Measurements from ENCODE around the gene CAMKMT.

The CAMKMT gene

DNA sequence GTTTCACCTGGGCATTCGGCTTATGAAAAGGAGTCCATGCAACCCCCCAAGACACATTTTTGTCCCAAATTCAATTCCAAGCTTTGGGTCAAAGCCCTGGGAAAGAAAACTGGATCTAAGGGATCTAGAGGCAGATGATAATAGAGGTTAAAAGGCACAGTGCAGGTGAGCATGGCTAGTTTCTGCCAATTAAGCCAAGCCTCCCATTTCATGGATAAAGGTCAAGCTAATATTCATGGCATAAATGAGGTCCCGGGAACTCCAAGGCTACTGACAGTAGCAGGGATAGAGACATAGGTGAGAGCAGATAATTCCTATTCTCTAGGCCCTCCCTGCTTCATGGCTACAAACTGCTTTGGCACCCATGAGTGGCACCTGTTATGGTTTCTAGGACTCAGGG, 83.1 kb downstream of the CAMKMT start:
- no peaks in the 10 kb centered on the region for H3K36me3 Mint-ChIP-seq (ENCODE audit: low read depth)
- H3K4me3 Mint-ChIP-seq, result no peak overlapping the region
- no peaks in the 10 kb centered on the region for H3K27me3 Mint-ChIP-seq (ENCODE audit: low read depth)
- no peaks in the 10 kb centered on the region for H3K9me3 Mint-ChIP-seq
- no peak overlapping the region for H3K27ac Mint-ChIP-seq
- H3K4me1 Mint-ChIP-seq (ENCODE audit: low read depth), result no peaks in the 10 kb centered on the region

- no peaks in the 10 kb centered on the region for H3K9me3 Mint-ChIP-seq
- H3K4me1 Mint-ChIP-seq (ENCODE audit: low read depth), result no peaks in the 10 kb centered on the region
- no peaks in the 10 kb centered on the region for H3K36me3 Mint-ChIP-seq (ENCODE audit: low read depth)
- H3K27me3 Mint-ChIP-seq (ENCODE audit: low read depth), result no peaks in the 10 kb centered on the region
- H3K27ac Mint-ChIP-seq, result no peak overlapping the region
- H3K4me3 Mint-ChIP-seq, result no peak overlapping the region
Measured at GRCh38 chr2:44448860-44449527, 87.2 kb downstream of the CAMKMT start.

GRCh38 chr2:44450082-44450481, 88.3 kb downstream of the CAMKMT start:
- H3K27me3 Mint-ChIP-seq (ENCODE audit: low read depth), result no peaks in the 10 kb centered on the region
- no peaks in the 10 kb centered on the region for H3K4me1 Mint-ChIP-seq (ENCODE audit: low read depth)
- H3K27ac Mint-ChIP-seq, result no peak overlapping the region
- H3K4me3 Mint-ChIP-seq, result no peak overlapping the region
- H3K9me3 Mint-ChIP-seq, result no peaks in the 10 kb centered on the region
- H3K36me3 Mint-ChIP-seq (ENCODE audit: low read depth), result no peaks in the 10 kb centered on the region

DNA sequence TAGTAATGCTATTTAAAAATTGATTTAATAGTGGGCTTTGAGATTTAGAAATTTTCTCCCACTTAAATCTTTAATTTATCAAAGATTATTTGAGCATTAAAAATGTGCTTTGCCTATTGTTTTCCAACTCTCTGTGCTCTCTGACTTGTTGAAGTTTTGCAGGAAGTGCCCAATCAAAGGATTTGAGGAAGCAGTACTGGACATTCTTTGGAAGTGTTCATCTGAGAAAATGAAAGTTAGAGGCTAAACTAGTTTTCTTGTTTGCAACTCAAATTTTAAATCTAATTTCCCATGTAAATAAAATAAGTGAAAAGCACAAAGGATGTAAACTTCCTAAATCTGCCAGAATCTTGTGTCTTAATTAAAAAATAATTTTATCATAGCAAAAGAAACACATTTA, 89.1 kb downstream of the CAMKMT start:
- Mint-ChIP-seq H3K27me3 (ENCODE audit: low read depth) (no peaks in the 10 kb centered on the region), H3K4me3 (no peak overlapping the region), H3K36me3 (ENCODE audit: low read depth) (no peaks in the 10 kb centered on the region), H3K9me3 (no peaks in the 10 kb centered on the region), H3K27ac (no peak overlapping the region), H3K4me1 (ENCODE audit: low read depth) (no peaks in the 10 kb centered on the region)

GRCh38 chr2:44452069-44452583, 90.4 kb downstream of the CAMKMT start:
- no peak overlapping the region for H3K27ac Mint-ChIP-seq
- H3K36me3 Mint-ChIP-seq (ENCODE audit: low read depth), result no peaks in the 10 kb centered on the region
- H3K27me3 Mint-ChIP-seq (ENCODE audit: low read depth), result no peaks in the 10 kb centered on the region
- H3K4me3 Mint-ChIP-seq, result no peak overlapping the region
- H3K9me3 Mint-ChIP-seq, result no peaks in the 10 kb centered on the region
- H3K4me1 Mint-ChIP-seq (ENCODE audit: low read depth), result no peaks in the 10 kb centered on the region

DNA sequence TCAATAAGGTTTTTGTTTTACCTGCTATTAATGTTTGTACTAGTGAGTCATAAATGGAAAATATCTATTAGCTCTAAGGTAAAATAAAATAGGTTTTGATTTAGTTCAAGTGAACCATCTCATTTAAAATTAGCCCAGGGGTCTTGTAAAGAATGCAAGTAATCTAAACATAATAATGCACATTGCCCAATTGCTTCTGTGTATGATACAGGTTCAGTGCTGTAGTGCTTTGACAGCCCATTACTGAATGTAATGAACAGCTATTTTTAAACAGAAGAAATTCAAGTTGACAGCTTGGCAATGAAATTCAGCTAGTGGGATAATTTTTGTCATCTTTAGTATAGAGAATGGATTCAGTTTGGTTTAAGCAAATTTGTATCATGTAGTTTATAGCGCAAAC, 91.5 kb downstream of the CAMKMT start:
- Mint-ChIP-seq H3K27ac (no peak overlapping the region), H3K27me3 (ENCODE audit: low read depth) (no peaks in the 10 kb centered on the region), H3K9me3 (no peaks in the 10 kb centered on the region), H3K36me3 (ENCODE audit: low read depth) (no peaks in the 10 kb centered on the region), H3K4me3 (no peak overlapping the region), H3K4me1 (ENCODE audit: low read depth) (no peaks in the 10 kb centered on the region)

DNA sequence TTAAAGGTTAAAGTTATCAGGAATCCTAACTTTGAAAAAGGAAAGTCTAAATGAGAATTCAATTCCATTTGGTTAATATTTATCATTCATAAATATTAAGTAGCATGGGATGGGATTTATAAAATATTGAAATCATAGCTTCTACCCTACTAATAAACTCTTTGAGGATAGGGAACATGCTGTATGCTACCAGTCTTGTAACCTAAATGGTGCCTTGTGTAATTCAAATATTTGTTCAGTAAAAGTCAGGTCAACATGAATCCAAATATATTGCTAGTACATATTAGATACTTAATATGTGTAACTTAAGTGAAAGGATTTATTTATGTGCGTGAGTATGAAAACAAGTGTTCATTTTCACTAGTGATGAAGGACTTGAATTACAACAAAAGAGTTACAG, 94.1 kb downstream of the CAMKMT start:
- Mint-ChIP-seq H3K36me3 (ENCODE audit: low read depth) (no peaks in the 10 kb centered on the region), H3K9me3 (no peaks in the 10 kb centered on the region), H3K27me3 (ENCODE audit: low read depth) (no peaks in the 10 kb centered on the region), H3K27ac (no peak overlapping the region), H3K4me1 (ENCODE audit: low read depth) (no peaks in the 10 kb centered on the region), H3K4me3 (no peak overlapping the region)

DNA sequence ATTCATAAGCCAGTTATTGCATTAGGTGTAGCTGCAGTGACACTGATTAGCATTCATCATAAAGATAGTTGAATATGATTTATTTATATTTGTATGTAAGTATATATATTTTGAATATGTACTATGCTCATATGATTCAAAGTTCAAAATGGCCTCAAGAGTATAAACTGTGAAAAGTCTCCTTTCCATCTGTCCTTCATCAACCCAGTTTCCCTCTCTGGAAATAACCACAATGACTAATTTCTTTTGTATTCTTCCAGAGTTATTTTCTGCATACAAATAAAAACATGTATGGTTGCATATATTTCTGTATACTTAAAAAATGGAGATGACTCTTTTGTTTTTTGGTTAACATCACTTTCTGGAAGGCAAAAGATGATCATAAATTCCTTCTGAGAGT, 95.2 kb downstream of the CAMKMT start:
- Mint-ChIP-seq H3K27ac (no peak overlapping the region), H3K4me1 (ENCODE audit: low read depth) (no peaks in the 10 kb centered on the region), H3K9me3 (no peaks in the 10 kb centered on the region), H3K27me3 (ENCODE audit: low read depth) (no peaks in the 10 kb centered on the region), H3K4me3 (no peak overlapping the region), H3K36me3 (ENCODE audit: low read depth) (no peaks in the 10 kb centered on the region)

GRCh38 chr2:44459739-44460138, 98.0 kb downstream of the CAMKMT start:
- H3K27me3 Mint-ChIP-seq (ENCODE audit: low read depth), result no peaks in the 10 kb centered on the region
- no peak overlapping the region for H3K27ac Mint-ChIP-seq
- peaks cover 5% of the 10 kb centered on the region for H3K36me3 Mint-ChIP-seq (ENCODE audit: low read depth)
- H3K4me1 Mint-ChIP-seq (ENCODE audit: low read depth), result no peaks in the 10 kb centered on the region
- no peak overlapping the region for H3K4me3 Mint-ChIP-seq
- H3K9me3 Mint-ChIP-seq, result peaks cover 19% of the 10 kb centered on the region

GRCh38 chr2:44462934-44463849, 101.4 kb downstream of the CAMKMT start:
- Mint-ChIP-seq H3K36me3 (ENCODE audit: low read depth) (peaks cover 5% of the 10 kb centered on the region), H3K4me1 (ENCODE audit: low read depth) (no peaks in the 10 kb centered on the region), H3K27ac (no peak overlapping the region), H3K9me3 (peaks cover 22% of the 10 kb centered on the region), H3K27me3 (ENCODE audit: low read depth) (no peaks in the 10 kb centered on the region), H3K4me3 (no peak overlapping the region)

GRCh38 chr2:44464437-44464836, 102.7 kb downstream of the CAMKMT start:
- H3K27ac Mint-ChIP-seq, result no peak overlapping the region
- H3K4me3 Mint-ChIP-seq, result no peak overlapping the region
- peaks cover 22% of the 10 kb centered on the region for H3K9me3 Mint-ChIP-seq
- no peaks in the 10 kb centered on the region for H3K4me1 Mint-ChIP-seq (ENCODE audit: low read depth)
- H3K36me3 Mint-ChIP-seq (ENCODE audit: low read depth), result peaks cover 5% of the 10 kb centered on the region
- no peaks in the 10 kb centered on the region for H3K27me3 Mint-ChIP-seq (ENCODE audit: low read depth)

DNA sequence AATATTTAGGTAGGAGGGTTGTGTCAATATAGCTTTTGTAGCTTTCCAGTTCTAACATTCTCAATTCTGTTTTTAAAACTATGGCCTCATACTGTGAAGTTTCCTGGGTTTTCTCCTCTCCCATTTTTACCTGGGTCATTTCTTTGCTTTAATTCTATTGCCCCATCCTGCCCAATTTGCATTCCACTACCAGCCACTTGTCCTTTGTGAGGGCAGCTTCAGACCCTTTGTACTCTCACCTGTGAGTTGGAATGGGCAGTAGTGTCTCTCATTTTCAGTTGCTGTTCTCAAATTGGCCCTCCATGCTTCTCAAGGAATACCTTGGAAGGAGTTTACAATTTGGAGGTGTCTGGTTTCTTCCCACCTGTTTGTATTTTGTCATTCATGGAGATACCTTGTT, 108.4 kb downstream of the CAMKMT start:
- H3K27me3 Mint-ChIP-seq (ENCODE audit: low read depth), result no peaks in the 10 kb centered on the region
- peaks cover 2% of the 10 kb centered on the region for H3K9me3 Mint-ChIP-seq
- no peaks in the 10 kb centered on the region for H3K36me3 Mint-ChIP-seq (ENCODE audit: low read depth)
- no peak overlapping the region for H3K27ac Mint-ChIP-seq
- H3K4me3 Mint-ChIP-seq, result no peak overlapping the region
- no peaks in the 10 kb centered on the region for H3K4me1 Mint-ChIP-seq (ENCODE audit: low read depth)

DNA sequence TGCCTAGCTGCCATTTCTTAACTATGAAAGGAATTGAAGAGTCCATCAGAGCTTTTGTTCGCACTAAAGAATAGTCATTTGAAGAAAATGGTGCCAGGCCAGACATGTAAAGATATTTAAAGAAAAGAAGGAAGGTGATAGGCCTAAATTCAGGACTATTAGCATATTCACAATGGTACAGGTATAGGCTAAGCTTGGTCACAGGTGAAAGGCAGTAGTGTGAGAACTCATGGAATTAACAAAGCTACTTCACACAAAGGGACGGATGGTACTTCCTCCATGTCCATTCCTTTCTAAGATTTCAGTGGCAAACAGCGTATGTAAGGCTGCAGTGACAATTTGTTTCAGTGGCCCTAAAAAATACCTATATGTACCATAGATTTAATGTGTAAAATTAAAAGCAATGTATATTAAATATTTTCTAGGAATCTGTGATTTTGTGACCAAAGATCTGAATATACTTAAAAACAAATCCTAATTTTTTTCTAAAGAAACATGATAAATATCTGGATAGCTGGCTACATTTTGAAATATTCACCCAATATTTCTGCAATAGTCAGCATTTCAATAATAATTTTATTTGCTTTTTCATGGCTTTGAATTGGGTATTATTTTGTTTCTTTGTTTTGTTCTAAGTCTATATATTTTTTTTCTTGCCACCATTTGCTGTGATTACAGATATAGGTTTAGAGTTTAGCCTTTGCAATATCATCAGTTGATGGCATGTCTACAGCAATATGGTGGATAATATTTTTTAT, 116.1 kb downstream of the CAMKMT start:
- Mint-ChIP-seq H3K36me3 (ENCODE audit: low read depth) (no peaks in the 10 kb centered on the region), H3K9me3 (no peaks in the 10 kb centered on the region), H3K27me3 (ENCODE audit: low read depth) (no peaks in the 10 kb centered on the region), H3K4me1 (ENCODE audit: low read depth) (peaks cover 2% of the 10 kb centered on the region), H3K27ac (no peak overlapping the region), H3K4me3 (no peak overlapping the region)

- Mint-ChIP-seq H3K9me3 (no peaks in the 10 kb centered on the region), H3K4me3 (no peak overlapping the region), H3K27ac (no peak overlapping the region), H3K4me1 (ENCODE audit: low read depth) (peaks cover 2% of the 10 kb centered on the region), H3K36me3 (ENCODE audit: low read depth) (no peaks in the 10 kb centered on the region), H3K27me3 (ENCODE audit: low read depth) (no peaks in the 10 kb centered on the region)
Measured at GRCh38 chr2:44479127-44479887, 117.6 kb downstream of the CAMKMT start.

Measured in T-helper 1 cell treated with Interleukin-12 subunit alpha and Interleukin-12 subunit beta and Interleukin-4 antibody, amounts not matched to agents 30 μg/mL and 1 μg/mL, for 36 hours (primary cell).